Natural killer cell treated with Interleukin-12 subunit alpha and Interleukin-12 subunit beta and Interleukin-15 and Interleukin-18, amount 100 ng/mL, for 72 hours (primary cell): Measurements from ENCODE around the gene P2RX5. TPM values are rescaled to one million over a fixed set of nuclear protein-coding genes. Genes with fewer than 3 reads are reported as not detected.

Experiments
- ATAC-seq, 2 donors: fragments of 150-1000 bp; cut with Tn5 transposase in 1 of 2; sonication (Bioruptor Pico), chemical (Tn5 transposase) in 1 of 2; 2 replicates each; pipeline ENCODE4 v1.10.0; 2021
- DNase-seq: peaks from one replicate; pipeline ENCODE4 v3.0.0; 2022; ENCODE audit warnings: low spot score
- H3K27ac Mint-ChIP-seq, 2 donors: 1 replicate in 1 of 2; 2 replicates in 1 of 2; pipeline ENCODE4 v1.8.0; 2022; ENCODE audit warnings: mixed read lengths in 2 of 2, mild to moderate bottlenecking in 1 of 2, moderate library complexity in 1 of 2
- H3K27me3 Mint-ChIP-seq, 2 donors: 1 replicate in 1 of 2; 2 replicates in 1 of 2; pipeline ENCODE4 v1.8.0; 2022; ENCODE audit warnings: mixed read lengths in 2 of 2
- H3K36me3 Mint-ChIP-seq: one replicate; pipeline ENCODE4 v1.8.0; 2022; ENCODE audit warnings: mixed read lengths
- H3K4me1 Mint-ChIP-seq, 2 donors: 1 replicate in 1 of 2; 2 replicates in 1 of 2; pipeline ENCODE4 v1.8.0; 2022; ENCODE audit warnings: low read depth in 2 of 2, mixed read lengths in 2 of 2, mild to moderate bottlenecking in 1 of 2
- H3K4me3 Mint-ChIP-seq: one replicate; pipeline ENCODE4 v1.8.0; 2022; ENCODE audit warnings: mixed read lengths
- H3K9me3 Mint-ChIP-seq: 2 replicates; pipeline ENCODE4 v1.8.0; 2022; ENCODE audit warnings: mixed read lengths
- total RNA-seq, 2 donors: library from RNA; stranded (reverse); gene quantifications; one replicate each; pipeline ENCODE4 v1.2.3, GENCODE V29; 2022

The P2RX5 gene
- total RNA-seq, 2 donors from 2014 or later: 2,596 to 3,366 TPM

DNA sequence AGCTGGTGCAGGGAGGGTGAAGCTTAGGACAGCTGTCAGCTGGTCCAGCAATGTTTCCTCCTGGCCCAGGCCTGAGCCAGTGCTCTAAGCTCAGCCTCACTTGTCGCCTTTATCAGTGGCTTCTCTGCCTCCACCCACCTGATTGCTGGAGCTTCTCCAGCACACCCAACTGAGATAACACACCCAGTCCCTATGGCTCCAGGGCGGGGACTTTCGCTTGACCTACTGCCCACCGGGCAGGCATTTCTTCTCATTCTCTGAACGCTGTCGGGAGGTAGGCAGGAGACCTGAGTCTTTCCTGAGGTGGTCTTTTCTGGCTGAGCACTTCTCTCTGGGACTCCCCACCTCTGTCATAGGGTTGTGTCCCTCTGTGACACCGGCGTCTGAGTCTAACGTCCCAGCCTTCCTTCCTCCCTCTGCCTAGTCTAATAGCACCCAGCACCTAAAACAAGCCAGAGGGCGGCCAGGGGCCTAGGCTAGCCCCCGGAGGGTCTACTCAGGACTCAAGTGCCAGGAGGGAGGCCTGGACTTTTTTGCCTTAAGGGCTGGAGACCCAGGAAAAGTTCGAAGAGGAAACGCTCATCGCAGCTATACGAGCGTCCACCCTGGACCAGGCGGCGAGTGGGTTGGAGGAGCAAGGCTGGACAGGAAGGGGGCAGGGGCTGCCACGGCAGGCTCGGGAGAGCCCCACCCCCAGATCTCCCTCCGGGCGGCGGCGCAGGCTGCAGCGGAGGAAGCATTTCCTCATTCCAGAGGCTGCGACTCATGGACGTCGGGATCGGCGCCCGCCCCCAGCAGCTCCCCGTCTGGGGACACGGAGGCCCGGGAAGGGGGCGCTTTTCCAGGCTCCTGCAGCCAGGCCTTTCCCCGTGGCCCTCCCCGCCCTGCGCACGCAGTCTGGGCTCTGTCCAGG is 28.3 kb downstream of the P2RX5 start:
- DNase-seq (no peak), ATAC-seq (peak; percentile 1 to 2)
- H3K4me1 Mint-ChIP-seq: peaks cover 36 to 42% of the 10 kb centered on the region in 2 donors
- H3K4me3 Mint-ChIP-seq: peak overlapping the region; percentile 95
- no peaks in the 10 kb centered on the region for H3K27me3 Mint-ChIP-seq
- H3K27ac Mint-ChIP-seq: peak overlapping the region; percentile 90 to 96
- peaks cover 14% of the 10 kb centered on the region for H3K36me3 Mint-ChIP-seq
- H3K9me3 Mint-ChIP-seq: no peaks in the 10 kb centered on the region

DNA sequence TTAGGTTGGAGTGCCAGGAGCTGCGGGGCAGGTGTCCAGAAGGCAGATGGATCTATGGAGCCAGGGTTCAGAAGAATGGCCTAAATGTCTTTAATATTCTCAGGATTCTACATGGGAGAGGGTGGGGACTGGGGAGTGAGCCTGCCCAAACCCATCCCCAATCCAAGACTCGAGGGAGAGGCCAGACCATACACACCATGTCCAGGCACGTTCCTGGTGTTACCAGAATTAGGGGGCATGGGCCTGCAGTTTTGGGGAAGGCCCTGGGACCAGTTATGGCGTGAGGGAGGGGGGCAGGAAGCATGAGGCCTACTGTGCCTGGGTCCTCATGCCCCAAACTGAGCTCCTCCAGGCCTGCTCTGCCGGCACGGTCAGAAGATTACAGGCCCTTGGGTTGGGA is 29.4 kb downstream of the P2RX5 start:
- no peak for ATAC-seq
- Mint-ChIP-seq H3K27me3 (no peaks in the 10 kb centered on the region), H3K27ac (peak overlapping the region; percentile 70 to 90)

DNA sequence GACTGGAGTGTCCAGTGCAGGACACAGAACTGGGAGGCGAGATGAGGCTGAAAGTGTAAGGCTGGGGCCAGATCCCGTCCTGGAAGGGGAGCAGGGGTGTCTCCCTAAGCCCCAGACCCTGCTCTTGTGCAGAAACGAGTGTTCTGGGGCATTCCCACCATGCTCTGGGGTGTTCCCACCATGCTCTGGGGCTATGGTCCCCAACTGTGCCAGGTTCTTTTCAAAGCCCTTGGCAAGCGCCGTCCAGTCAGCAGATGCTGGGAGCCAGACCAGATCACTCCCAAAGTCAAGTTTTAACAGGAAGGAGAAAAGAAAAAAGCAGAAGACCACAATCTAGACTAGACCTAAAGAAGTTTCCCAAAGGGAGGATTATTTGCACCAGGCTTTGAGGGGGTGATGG is 30.1 kb downstream of the P2RX5 start:
- H3K27ac Mint-ChIP-seq: peak overlapping the region; percentile 70 to 90
- H3K36me3 Mint-ChIP-seq: peaks cover 10% of the 10 kb centered on the region
- DNase-seq (no peak), ATAC-seq (no peak)
- H3K9me3 Mint-ChIP-seq: no peaks in the 10 kb centered on the region
- peaks cover 31 to 34% of the 10 kb centered on the region in 2 donors for H3K4me1 Mint-ChIP-seq
- no peaks in the 10 kb centered on the region for H3K27me3 Mint-ChIP-seq
- peak overlapping the region; percentile 50 for H3K4me3 Mint-ChIP-seq

More for the DNA sequence above, 29.4 kb downstream of the P2RX5 start:
- Mint-ChIP-seq H3K4me3 (peak overlapping the region; percentile 50), H3K4me1 (peaks cover 33 to 36% of the 10 kb centered on the region in 2 donors), H3K9me3 (no peaks in the 10 kb centered on the region), H3K36me3 (peaks cover 12% of the 10 kb centered on the region)
- DNase-seq: no peak

DNA sequence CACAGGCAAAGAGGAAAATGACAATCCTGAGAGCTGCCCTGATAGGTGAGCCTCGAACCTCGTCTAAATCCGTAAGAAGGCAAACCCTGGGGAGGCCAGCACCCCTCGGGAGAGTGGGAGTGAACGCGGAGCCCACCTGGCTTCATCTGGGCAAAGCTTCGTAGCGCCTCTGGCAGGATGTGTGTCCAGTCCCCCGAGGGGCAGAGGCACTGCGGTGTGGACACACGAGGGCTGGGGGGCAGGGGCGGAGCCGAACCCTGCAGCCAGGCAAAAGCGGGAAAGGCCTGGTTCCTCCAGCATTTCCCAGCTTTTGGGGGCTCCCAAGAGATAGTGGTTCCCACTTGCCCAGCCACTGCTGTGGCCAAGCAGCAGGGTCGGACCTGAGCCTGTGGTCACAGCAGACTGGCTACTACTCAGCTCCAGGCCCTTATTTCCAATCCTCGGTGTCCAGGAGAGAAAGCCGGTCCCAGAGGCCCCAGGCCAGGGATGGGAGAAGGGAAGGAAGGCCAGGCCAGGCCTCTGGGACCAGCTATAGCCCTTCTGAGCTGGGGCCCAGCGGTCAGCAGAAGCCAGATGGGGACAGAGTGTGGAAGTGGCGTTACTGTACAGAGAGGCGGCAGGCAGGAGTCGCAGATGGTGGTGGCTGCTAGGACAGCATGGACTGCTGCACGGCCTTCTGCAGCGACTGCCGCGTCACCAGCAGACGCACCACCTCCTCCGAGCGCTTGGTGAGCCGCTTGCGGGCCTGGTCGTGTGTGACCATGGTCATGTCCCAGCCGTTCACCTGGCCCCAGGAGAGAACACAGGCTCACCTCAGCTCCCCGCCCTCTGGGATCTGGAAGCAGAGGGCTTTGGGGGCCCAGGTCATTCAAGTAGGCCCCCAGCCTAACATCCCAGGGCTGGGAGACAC is 32.6 kb downstream of the P2RX5 start:
- Mint-ChIP-seq H3K4me3 (no peak overlapping the region), H3K27me3 (no peaks in the 10 kb centered on the region), H3K4me1 (peaks cover 19 to 22% of the 10 kb centered on the region in 2 donors), H3K9me3 (no peaks in the 10 kb centered on the region), H3K27ac (no peak overlapping the region), H3K36me3 (peaks cover 5% of the 10 kb centered on the region)
- DNase-seq: no peak
- ATAC-seq: no peak

DNA sequence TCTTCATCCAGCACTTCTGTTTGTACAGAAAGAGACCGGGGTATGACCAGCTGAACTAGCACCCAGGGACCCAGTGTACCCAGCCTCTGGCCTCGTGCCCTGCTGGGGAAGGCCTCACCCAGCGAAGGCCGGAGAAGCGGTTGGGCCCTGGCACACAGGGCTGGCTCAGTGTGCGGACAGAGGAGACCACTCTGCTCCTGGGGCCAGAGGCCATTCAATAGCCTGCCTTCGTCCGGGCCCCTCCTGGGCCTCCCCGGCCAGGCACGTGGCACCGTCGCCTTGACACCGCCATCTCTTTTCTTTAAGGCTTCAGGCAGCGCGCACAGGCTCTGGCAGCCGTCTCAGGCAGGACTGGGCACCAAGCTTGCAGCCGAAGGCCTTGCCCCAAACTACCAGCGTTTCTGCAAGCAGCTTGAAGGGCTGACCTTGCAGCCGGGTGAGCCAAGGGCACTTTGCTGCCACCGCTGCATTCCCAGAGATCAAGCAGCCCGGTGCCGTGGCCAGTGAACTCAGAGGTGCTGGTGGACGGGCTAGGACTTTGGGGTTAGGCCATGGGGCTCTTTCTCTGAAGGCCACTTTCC is 35.6 kb downstream of the P2RX5 start:
- peak in 1 of 2 donors; percentile 4 for ATAC-seq
- no peak for DNase-seq
- Mint-ChIP-seq H3K4me3 (no peak overlapping the region), H3K9me3 (no peaks in the 10 kb centered on the region), H3K36me3 (peaks cover 4% of the 10 kb centered on the region), H3K27me3 (no peaks in the 10 kb centered on the region), H3K4me1 (peaks cover 4 to 14% of the 10 kb centered on the region in 2 donors), H3K27ac (peak overlapping the region in 1 of 2 donors; percentile 39)

DNA sequence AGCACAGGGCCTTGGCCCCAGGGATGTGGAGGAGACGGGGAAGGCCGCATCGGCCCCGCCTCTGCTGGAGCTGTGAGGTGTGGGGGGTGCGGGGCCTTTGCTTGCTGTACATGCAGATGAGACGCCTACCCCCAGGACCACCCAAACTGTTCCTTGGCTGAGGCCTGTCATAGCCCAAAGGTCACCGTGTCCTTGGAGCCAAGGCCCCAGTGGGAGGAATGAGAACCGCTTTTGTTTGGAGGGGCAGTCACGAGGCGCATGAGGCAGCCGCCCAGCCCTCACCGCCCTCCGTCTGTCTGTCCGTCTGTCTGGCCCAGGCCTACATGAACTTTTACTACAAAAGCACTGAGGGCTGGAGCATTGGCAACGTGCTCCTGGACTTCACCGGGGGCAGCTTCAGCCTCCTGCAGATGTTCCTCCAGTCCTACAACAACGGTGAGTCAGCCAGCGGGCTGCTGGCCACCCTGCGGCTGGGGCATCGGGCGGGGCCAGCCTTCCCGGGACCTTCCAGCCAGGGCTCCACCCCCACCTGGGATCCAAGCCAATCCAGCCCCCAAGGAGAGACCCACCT is 36.3 kb downstream of the P2RX5 start:
- ATAC-seq (peak in 1 of 2 donors; percentile 1), DNase-seq (no peak)
- Mint-ChIP-seq H3K4me3 (no peak overlapping the region), H3K36me3 (no peaks in the 10 kb centered on the region), H3K27ac (no peak overlapping the region), H3K4me1 (peaks cover 0 to 7% of the 10 kb centered on the region in 2 donors), H3K27me3 (no peaks in the 10 kb centered on the region), H3K9me3 (no peaks in the 10 kb centered on the region)

DNA sequence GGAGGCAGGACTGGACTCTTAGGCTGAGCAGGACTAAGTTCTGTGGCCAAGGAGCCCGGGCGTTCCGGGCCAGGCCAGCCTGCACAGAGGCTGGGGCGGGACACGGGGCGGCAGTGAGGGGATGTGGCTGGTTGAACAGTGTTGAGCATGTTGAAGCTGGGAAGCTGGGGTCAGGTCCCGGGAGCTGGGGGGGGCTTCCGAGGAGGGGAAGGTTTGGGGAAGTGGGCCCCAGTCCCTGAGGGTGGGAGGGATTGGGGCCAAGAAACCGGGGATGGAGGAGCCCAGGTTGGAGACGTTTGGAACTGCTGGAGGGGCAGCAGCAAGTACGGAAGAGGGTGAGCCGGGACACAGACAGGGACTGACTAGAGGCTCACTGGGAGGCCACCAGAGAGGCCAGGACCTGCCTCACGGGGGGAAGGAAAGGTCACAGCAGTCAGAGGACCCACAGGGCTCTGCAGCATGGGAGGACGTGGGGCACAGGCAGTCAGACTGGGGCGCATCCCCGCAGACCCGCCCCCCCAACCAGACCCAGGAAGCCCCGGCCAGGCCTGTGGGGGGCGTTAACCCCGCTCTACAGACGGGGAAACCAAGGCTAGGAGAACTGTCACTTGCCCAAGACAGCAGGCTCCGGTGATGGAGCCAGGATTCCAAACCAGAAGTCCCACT is 37.0 kb downstream of the P2RX5 start:
- Mint-ChIP-seq H3K27ac (no peak overlapping the region), H3K9me3 (no peaks in the 10 kb centered on the region), H3K36me3 (no peaks in the 10 kb centered on the region), H3K4me1 (peaks cover 0 to 8% of the 10 kb centered on the region in 2 donors), H3K27me3 (no peaks in the 10 kb centered on the region), H3K4me3 (no peak overlapping the region)
- ATAC-seq: peak in 1 of 2 donors; percentile 5
- no peak for DNase-seq

DNA sequence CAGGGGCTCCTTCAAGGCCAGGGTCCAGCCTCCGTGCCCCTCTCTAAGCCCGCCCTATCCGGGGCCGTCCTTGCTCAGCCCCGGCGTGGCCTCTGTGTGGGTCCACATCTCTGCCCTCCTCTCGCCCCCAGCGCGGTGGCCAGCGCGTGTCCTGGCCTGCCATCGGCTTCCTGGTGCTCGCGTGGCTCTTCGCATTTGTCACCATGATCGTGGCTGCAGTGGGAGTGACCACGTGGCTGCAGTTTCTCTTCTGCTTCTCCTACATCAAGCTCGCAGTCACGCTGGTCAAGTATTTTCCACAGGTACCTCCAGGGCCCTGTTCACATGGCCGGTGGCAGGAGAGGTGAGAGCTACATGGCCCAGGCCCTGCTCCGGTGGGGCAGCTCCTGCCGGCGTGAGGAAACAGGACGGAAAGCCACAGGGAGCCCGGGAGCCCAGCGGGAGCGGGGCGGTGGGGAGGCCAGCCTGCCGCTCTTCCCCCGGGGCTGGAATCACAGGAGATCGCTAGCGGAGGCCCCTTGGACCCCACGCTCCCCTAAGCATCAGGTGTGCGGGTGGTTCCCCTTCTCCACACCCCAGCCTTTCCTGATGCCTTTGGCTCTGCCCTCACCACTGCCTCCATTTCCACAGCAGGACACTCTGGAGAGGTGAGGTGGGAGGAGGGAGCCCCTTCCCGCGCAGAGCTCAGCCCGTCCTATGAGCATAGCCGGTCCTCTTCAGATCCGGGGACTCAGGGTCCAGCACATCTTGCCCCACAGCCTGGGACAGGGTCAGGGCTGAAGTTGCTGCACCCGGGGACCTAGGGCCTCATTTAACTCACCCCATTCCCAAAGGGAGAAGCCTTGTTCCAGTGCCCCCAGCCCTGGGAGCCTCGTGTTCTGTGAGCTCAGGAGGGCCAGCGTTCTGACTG is 37.8 kb downstream of the P2RX5 start:
- ATAC-seq: peak; percentile 1 to 10
- no peaks in the 10 kb centered on the region for H3K36me3 Mint-ChIP-seq
- H3K27ac Mint-ChIP-seq: no peak overlapping the region
- DNase-seq: no peak
- peaks cover 0 to 10% of the 10 kb centered on the region in 2 donors for H3K4me1 Mint-ChIP-seq
- H3K4me3 Mint-ChIP-seq: no peak overlapping the region
- no peaks in the 10 kb centered on the region for H3K27me3 Mint-ChIP-seq
- H3K9me3 Mint-ChIP-seq: no peaks in the 10 kb centered on the region

DNA sequence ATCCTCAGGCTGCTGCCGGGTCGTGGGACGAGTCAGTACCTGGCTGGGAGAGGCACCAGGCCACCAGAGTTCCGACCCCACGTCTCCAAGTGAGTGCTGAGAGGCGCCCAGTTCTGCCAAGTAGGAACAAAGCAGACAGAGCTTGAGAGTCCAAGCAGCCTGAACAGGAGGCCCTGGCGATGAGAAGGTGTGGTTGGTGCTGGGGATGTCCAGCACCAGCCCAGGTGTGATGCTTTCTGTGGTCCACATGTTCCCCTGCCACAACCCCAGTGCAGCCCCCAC is 38.4 kb downstream of the P2RX5 start:
- no peak overlapping the region for H3K4me3 Mint-ChIP-seq
- H3K27me3 Mint-ChIP-seq: no peaks in the 10 kb centered on the region
- no peaks in the 10 kb centered on the region for H3K36me3 Mint-ChIP-seq
- peak in 1 of 2 donors; percentile 1 for ATAC-seq
- no peak overlapping the region for H3K27ac Mint-ChIP-seq
- no peak for DNase-seq
- H3K4me1 Mint-ChIP-seq: peaks cover 0 to 10% of the 10 kb centered on the region in 2 donors
- H3K9me3 Mint-ChIP-seq: no peaks in the 10 kb centered on the region

DNA sequence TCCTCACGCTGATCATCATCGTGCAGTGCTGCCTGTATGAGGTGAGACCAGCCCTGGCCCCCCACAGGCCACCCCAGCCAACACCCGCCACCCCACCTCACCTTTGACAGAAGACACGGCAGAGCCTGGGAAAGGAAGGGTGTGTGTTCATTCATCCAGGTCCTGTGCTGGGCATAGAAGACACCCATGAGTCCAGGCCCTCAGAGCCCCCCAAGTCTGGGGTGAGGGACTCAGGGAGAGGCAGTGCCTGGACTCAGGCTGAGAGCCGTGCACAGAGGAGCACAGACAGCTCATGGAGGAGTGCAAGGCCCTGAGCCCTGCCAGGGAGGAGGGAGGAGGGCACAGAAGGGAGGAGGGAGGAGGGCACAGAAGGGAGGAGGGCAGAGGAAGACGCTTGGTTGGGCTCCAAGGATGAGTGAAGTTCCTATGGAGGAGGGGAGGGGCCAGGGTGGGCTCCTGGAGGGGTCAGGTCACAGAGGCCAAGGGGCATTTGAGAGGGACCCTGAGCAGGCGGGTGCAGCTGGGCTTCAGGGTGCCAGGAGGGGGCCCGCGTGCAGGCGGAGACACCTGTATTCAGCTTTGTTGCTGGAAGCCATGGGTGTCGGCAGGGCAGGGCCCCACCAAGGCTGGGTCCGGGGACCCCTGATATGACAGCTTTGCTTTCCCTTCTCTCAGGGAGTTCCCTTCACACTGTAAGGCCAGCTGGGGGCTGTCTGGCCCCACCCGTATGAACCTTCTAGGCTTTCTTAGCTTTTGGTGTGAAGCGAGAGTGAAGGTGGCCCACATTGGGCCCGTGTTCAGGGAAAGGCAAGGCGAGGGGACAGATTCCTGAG is 39.0 kb downstream of the P2RX5 start:
- Mint-ChIP-seq H3K4me1 (peaks cover 0 to 10% of the 10 kb centered on the region in 2 donors), H3K9me3 (no peaks in the 10 kb centered on the region), H3K27ac (peak overlapping the region; percentile 8 to 77), H3K27me3 (no peaks in the 10 kb centered on the region), H3K36me3 (no peaks in the 10 kb centered on the region), H3K4me3 (no peak overlapping the region)
- ATAC-seq: peak in 1 of 2 donors; percentile 1
- DNase-seq: no peak

DNA sequence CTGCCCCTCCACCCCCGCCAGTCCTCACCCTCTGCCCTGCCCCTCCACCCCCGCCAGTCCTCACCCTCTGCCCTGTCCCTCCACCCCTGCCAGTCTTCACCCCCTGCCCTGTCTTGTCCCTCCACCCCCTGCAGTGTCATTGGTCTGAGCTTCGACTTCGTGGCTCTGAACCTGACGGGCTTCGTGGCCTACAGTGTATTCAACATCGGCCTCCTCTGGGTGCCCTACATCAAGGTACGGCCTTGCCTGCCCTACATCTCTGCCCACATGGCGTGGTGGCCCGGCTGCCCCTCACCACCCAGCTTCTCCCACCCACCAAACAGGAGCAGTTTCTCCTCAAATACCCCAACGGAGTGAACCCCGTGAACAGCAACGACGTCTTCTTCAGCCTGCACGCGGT is 39.6 kb downstream of the P2RX5 start:
- Mint-ChIP-seq H3K4me1 (peaks cover 0 to 10% of the 10 kb centered on the region in 2 donors), H3K4me3 (no peak overlapping the region), H3K27me3 (no peaks in the 10 kb centered on the region), H3K27ac (peak overlapping the region; percentile 8 to 77), H3K36me3 (no peaks in the 10 kb centered on the region), H3K9me3 (no peaks in the 10 kb centered on the region)
- ATAC-seq: no peak
- no peak for DNase-seq

DNA sequence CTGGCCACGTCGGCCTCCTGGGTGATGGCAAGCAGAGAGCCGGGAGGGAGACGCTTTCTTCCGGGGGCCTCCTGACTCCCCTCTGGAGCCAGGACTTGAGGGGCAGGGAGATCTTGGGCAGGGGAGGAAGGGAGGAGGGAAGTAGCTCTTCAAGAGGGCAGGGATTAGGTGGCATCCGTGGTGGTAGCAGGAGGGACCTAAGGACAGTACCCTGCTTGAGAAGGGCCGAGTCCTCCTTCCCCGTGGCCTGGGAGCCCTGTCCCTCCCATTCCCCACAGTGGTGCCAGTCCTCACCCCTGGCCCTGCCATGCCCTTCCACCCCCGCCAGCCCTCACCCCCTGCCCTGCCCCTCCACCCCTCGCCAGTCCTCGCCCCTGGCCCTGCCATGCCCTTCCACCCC is 40.2 kb downstream of the P2RX5 start:
- H3K4me3 Mint-ChIP-seq: no peak overlapping the region
- no peaks in the 10 kb centered on the region for H3K36me3 Mint-ChIP-seq
- no peak for DNase-seq
- no peaks in the 10 kb centered on the region for H3K27me3 Mint-ChIP-seq
- H3K9me3 Mint-ChIP-seq: no peaks in the 10 kb centered on the region
- peaks cover 0 to 10% of the 10 kb centered on the region in 2 donors for H3K4me1 Mint-ChIP-seq
- no peak for ATAC-seq
- no peak overlapping the region for H3K27ac Mint-ChIP-seq
